Hematopoietic multipotent progenitor cell treated with erythropoietin and hydrocortisone succinate and interleukin-3 and kit ligand, for 17 days (in vitro differentiated cells): ENCODE measurements around the gene RNF112.
"Not testable (repeated sequence)": the region's sequence is repeated elsewhere in the genome, so short reads cannot be mapped to it uniquely, and the experiment has no call there.

Experiments
- DNase-seq: peaks from one replicate; pipeline ENCODE4 v3.0.0-alpha.2; 2015; ENCODE audit warnings: low spot score

The RNF112 gene

DNA sequence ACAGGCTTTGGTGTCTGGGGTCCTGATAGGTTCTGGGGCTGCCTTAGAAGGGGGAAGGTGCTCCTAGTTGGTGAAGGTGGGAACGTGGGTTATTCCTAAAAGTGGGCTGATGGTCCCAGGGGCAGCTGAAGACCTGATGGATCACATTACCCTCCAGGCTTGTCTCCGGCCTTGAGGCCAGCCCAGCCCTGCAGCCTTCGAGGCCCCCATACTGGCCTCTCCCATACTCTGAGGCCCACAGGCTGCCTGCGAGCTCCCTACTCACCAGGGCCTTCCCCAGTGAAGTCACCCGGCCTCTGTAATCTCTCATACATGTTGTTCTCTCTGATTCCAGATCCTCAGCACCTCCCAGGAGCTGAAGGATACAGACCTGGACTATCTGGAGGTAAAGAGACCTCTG, 2.7 kb downstream of the RNF112 start:
- no peak for DNase-seq

DNA sequence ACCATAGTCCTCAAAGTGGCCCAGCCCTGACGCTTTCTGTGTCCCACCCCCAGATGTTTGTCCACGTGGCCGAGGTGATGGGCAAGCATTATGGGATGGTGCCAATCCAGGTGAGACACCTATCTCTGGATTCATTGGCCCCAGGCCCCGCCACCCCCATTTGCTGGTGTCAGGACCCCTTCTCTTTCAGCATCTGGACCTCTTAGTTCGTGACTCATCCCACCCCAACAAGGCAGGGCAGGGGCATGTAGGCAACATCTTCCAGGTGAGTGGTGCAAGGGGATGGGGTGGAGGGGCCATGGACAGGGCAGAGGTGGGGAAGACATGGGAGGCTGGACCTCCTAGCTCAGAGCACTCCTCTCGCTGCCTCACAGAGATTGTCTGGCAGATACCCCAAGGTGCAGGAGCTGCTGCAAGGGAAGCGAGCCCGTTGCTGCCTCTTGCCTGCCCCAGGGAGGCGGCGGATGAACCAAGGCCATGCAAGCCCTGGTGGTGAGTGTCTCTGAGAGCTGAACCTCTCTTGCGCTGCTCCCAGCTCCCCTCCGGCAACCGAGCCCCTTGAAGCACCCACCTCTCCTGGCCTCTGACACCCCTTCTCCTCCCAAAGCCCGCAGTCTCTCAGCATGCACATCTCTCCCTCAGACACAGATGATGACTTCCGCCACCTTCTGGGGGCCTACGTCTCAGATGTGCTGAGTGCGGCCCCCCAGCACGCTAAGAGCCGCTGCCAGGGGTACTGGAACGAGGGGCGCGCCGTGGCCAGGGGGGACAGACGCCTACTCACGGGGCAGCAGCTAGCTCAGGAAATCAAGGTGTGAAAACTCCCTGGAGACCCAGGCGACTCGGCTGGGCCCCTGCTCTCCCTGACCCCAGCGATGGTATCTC, 3.6 kb downstream of the RNF112 start:
- DNase-seq = no peak

GRCh38 chr17:19415311-19415710, 4.3 kb downstream of the RNF112 start:
- DNase-seq = no peak

GRCh38 chr17:19415806-19416775, 5.1 kb downstream of the RNF112 start:
- no peak for DNase-seq

DNA sequence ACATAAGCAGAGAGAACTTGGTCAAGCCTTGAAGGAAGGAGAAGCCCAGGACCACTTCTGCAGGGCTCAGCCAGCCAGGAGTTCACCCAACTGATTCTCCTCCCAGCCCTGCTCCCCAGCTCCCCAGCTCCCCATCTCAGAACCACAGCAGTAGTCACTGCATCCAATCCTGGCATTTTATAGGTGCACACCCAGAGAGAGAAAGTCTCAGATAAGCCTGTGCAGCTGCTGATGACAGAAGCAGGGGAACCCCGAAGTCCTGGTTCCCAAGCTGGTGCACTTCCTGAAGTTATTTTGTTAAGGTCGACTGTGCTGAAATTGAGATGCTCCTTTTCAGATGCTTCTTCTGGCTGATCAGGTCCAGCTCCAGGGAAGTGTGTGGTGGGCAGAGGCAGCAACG, 6.6 kb downstream of the RNF112 start:
- no peak for DNase-seq

DNA sequence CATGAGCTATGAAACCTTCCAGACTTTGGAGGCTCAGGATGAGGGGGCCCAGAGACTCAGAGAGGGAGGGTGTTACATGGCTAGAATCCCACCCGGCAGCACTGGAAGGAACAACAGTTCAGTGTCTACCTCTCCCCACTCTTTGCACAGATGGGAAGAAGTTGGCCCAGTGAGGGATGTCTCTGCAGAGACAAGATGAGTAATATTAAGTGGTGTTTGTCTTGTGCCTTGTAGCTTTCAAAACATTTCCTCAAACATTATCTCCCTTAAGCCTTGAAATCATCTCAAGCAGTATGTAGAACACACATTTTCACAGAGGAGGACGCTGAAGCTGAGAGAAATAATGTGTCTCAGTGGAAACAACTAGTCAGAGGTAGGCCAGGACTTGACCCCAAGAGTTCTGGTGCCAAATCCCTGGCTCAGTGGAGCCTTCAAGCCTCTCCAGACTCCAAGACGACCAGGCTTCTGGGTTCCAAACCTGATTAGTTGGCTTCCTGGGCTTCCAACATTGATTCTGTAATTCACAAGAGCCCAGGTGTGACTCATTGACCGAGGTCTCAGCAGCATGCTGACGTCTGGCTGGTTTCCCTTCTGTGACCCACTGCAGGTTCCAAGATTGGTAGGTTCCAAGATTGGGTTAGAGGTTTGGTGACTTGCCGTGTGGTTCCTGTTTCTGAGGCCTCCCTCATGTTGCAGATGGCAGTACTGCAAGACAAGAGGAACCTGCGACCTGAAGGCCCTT, 7.4 kb downstream of the RNF112 start:
- DNase-seq = no peak

DNA sequence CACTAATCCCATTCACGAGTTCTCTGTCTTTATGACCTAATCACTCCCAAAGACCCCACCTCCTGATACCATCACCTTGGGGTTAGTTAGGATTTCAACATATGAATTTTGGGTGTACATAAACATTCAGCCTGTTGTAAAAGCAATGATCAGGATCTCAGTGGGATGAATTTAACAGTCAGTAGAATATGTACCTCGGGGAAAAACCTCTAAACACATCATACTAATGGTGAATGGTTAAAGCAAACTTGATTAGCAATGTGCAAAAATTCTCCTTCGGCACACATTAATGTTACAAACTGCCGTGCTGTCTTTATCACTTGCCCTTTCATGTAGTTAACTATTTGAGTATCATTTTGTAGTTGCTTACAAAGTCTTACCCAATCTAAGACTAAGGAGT, 10.2 kb downstream of the RNF112 start:
- no peak for DNase-seq

DNA sequence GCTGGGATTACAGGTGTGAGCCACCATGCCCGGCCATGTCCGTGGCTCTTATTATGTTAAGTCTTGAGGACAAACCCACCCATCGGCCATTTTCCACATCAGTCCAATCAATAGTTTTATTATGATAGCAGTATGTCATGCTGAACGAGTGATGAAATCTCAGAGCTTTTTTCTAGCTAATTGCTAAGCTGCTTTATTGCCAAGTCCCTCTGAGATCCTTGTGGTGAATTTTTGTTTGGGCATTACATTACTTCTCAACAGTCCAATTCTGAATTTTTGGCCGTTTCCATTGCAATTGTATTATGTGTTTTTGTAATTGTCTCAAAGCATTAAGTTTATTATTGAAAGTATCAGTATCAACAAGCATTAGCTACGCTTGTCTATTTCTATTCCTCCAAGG, 10.9 kb downstream of the RNF112 start:
- no peak for DNase-seq

DNA sequence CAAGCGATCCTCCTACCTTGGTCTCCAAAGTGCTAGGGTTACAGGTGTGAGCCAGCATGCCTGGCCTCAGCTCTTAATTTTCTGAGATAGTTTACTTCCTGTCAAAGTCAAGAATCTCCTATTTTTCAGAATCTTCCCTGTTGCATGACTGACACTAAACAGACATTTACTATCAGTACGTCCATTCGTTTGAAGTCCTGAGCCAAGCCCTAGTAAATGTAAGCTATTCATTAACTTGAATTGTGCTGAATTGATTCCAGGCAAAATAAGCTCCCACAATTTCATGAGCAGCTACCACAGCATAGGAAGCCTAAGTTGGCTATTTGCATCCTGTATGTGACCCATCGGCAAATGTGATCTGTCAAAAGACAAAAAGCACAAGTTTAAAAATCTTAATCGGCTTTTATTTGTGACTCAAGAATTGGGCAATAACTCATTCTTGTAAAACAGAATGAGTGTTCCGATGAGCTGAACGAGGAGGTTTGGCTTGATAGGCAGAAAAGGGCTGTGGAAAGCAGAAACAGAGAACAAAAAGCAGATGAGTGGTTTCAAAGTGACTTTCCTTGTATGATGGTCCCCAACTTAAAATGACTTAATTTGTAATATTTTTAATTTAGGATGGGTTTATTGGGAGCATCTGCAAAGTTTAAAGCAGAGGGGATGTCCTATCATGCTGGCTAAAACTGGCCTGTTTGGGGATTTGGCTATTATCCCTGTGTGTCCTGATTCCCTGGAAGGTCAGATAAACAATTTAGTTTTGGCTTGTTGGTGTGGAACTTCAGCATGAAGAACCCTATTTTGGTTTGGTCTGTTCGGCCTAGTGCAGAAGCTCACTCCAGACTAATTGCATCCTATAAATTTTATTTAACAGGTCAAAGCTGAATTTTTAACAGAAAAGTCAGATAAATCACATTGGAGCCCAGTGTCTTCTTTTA, 14.2 kb downstream of the RNF112 start:
- DNase-seq = no peak

DNA sequence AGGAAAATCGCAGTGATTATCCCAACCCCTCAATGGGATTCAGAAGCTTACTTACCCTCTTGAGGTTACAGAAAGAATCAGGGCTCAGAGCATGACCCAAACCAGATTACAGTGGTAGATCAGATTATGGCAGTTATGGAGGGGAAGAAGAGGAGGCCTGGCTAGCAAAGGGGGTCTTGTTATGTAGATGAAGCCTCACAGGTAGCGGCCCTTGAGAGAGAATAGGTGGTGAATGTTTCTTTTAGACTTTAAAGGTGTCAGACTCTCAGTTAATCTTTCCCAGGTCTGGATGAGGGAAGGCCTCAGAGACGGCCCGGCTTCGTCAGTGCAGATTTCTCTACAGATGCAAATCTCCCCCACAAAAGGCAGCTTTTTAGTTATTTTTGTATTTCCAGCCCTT, 15.6 kb downstream of the RNF112 start:
- no peak for DNase-seq

DNA sequence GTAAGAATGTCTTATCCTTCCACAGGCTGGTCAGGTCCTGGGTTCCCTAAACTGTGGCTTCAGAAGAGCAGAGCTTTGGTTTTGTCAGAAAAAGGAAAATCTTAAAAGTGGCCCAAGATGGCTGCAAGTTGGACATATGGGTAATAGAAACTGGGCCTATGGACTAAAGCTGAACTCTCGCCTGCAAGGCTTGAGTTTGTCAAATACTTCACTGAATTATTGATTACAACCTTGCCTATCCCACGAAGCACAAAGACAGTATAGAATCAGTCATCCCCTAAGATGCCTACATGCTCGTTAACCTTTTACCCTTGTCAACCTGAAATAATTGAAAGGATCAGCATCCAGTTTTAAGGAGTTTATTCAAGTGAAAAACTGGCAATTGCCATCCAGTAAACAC, 20.7 kb downstream of the RNF112 start:
- DNase-seq = no peak

DNA sequence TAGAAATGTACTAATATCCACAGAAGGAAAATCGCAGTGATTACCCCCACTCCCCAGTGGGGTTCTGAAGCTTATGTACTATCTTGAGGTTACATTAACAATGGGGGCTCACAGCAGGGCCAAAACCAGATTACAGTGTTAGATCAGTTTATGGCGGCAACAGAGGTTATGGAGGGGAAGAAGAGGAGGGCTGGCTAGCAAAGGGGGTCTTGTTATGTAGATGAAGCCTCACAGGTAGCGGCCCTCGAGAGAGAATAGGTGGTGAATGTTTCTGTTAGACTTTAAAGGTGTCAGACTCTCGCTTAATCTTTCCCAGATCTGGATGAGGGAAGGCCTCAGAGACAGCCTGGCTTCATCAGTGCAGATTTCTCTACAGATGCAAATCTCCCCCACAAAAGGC, 22.2 kb downstream of the RNF112 start:
- DNase-seq = no peak

DNA sequence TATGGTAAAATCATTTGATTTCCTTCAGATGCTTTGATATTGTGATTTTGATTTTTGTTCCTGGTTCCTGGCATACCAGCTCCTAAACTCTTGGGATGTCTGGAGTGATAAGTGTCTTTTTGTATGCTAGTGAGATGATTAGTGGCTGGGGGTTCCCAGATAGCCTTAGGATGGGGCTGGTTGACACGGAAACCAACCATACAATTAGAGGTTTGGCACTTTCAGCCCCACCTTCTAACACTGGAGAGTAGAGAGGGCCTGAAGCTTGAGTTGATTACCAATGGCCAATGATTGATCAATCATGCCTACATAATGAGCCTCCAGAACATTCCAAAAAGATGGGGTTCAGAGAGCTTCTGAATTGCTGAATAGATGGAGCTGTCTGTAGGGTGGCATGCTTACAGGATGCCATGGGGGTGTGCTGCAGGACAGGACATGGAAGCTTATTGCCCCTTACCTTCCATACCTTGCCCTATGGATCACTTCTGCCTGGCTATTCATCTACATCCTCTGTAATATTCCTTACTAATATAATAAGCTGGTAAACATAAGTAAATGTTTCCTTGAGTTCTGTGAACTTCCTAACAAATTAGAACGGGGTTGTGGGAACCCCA, 22.8 kb downstream of the RNF112 start:
- DNase-seq = no peak

- DNase-seq = no peak
Observed at GRCh38 chr17:19440421-19440820, 29.4 kb downstream of the RNF112 start.

GRCh38 chr17:19441288-19441687, 30.3 kb downstream of the RNF112 start:
- DNase-seq = not testable (repeated sequence)

GRCh38 chr17:19442731-19443130, 31.7 kb downstream of the RNF112 start:
- no peak for DNase-seq

DNA sequence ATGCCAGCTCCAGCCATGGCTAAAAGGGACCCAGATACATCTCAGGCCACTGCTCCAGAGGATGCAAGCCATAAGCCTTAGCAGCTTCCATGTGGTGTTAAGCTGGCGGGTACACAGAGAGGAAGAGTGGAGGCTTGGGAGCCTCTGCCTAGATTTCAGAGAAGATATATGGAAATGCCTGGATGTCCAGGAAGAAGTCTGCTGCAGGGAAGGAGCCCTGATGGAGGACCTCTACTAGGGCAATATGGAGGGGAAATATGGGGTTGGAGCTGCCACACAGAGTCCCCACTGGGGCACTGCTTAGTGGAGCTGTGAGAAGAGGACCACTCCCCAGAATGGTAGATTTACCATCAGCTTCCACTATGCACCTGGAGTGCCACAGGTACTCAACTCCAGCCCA, 32.1 kb downstream of the RNF112 start:
- no peak for DNase-seq

DNA sequence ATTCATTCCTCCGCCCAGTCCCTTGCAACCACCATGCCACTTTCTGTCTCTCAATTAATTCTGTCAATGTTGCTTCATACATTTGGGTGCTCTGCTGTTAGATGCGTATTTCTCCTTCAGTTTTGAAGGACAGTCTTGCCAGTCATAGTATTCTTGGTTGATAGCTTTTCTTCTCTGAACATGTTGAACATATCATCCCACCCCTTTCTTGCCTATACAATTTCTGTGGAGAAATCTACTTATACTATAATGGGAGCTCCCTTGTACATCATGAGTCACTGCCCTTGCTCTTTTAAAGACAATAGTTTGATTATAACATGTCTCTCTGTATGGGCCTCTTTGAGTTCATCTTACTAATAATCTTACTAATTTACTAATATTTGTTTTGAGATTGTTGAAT, 34.1 kb downstream of the RNF112 start:
- DNase-seq = no peak

GRCh38 chr17:19446577-19446976, 35.5 kb downstream of the RNF112 start:
- DNase-seq = not testable (repeated sequence)

GRCh38 chr17:19447085-19447583, 36.1 kb downstream of the RNF112 start:
- DNase-seq = peak; percentile 83
